Skeletal muscle tissue (tissue), 4 donors: ENCODE measurements around the gene POLR3C. TPM values are rescaled to one million over a fixed set of nuclear protein-coding genes. Genes with fewer than 3 reads are reported as not detected.
A peak's percentile ranks its signal among the peaks of the same experiment; 100 is the strongest.

Experiments
- H3K27ac ChIP-seq: one replicate; pipeline ENCODE4 v1.7.0; 2013; ENCODE audit warnings: mild to moderate bottlenecking, low read depth, low read length, inconsistent platforms
- H3K27me3 ChIP-seq, 3 donors: one replicate each; pipeline ENCODE4 v1.7.0; 2013; ENCODE audit warnings: low read length in 3 of 3; ENCODE audit not compliant: control insufficient read depth in 3 of 3, insufficient read depth in 3 of 3
- H3K36me3 ChIP-seq, 3 donors: one replicate each; pipeline ENCODE4 v1.7.0; 2013; ENCODE audit warnings: low read length in 3 of 3; ENCODE audit not compliant: control insufficient read depth in 3 of 3, insufficient read depth in 3 of 3
- H3K4me1 ChIP-seq, 3 donors: one replicate each; pipeline ENCODE4 v1.7.0; 2013; ENCODE audit warnings: low read length in 3 of 3, mild to moderate bottlenecking in 3 of 3; ENCODE audit not compliant: control insufficient read depth in 3 of 3, insufficient read depth in 3 of 3
- H3K4me3 ChIP-seq, 3 donors: one replicate each; pipeline ENCODE4 v1.7.0; 2013; ENCODE audit warnings: low read length in 3 of 3
- H3K9ac ChIP-seq, 3 donors: one replicate each; pipeline ENCODE4 v1.7.0; 2013; ENCODE audit warnings: low read length in 3 of 3, mild to moderate bottlenecking in 3 of 3, moderate library complexity in 2 of 3, low read depth in 1 of 3
- H3K9me3 ChIP-seq, 3 donors: one replicate each; pipeline ENCODE4 v1.7.0; 2013; ENCODE audit warnings: low read length in 3 of 3; ENCODE audit not compliant: control insufficient read depth in 3 of 3
- total RNA-seq: library from RNA; depleted of rRNA; stranded (reverse); fragments of >200 nt; gene quantifications from one replicate; pipeline ENCODE4 v1.2.3, GENCODE V29; 2014
- donor health status: Osteomylitis.

The POLR3C gene
- total RNA-seq, 1 donor from 2014 or later = 22.4 TPM

- peaks cover 20 to 24% (median 22%) of the 10 kb centered on the region in 3 donors for H3K36me3 ChIP-seq
- H3K4me3 ChIP-seq = peak overlapping the region; percentile 93 to 97 (median 97)
- peak overlapping the region; percentile 83 for H3K27ac ChIP-seq
- H3K9me3 ChIP-seq = no peaks in the 10 kb centered on the region
- H3K4me1 ChIP-seq = peaks cover 16 to 26% (median 17%) of the 10 kb centered on the region in 3 donors
- H3K27me3 ChIP-seq = no peaks in the 10 kb centered on the region
- H3K9ac ChIP-seq = peak overlapping the region; percentile 81 to 89 (median 88)
These were observed 35.6 kb downstream of the POLR3C start for GRCh38 chr1:145859491-145860023.

- no peak overlapping the region for H3K27ac ChIP-seq
- H3K9me3 ChIP-seq = no peaks in the 10 kb centered on the region
- H3K36me3 ChIP-seq = peaks cover 2 to 17% (median 16%) of the 10 kb centered on the region in 3 donors
- H3K4me3 ChIP-seq = no peak overlapping the region
- H3K9ac ChIP-seq = no peak overlapping the region
- H3K4me1 ChIP-seq = peaks cover 4 to 10% (median 5%) of the 10 kb centered on the region in 3 donors
- H3K27me3 ChIP-seq = no peaks in the 10 kb centered on the region
These were observed 39.5 kb downstream of the POLR3C start for GRCh38 chr1:145863282-145864018.

GRCh38 chr1:145868232-145868631, 44.2 kb downstream of the POLR3C start:
- Histone ChIP-seq H3K9me3 (no peaks in the 10 kb centered on the region), H3K27ac (no peak overlapping the region), H3K36me3 (peaks cover 2 to 17% (median 16%) of the 10 kb centered on the region in 3 donors), H3K27me3 (no peaks in the 10 kb centered on the region), H3K4me1 (peaks cover 17 to 22% (median 18%) of the 10 kb centered on the region in 3 donors), H3K9ac (no peak overlapping the region), H3K4me3 (no peak overlapping the region)

GRCh38 chr1:145871994-145872924, 48.3 kb downstream of the POLR3C start:
- Histone ChIP-seq H3K9me3 (no peaks in the 10 kb centered on the region), H3K9ac (peak overlapping the region; percentile 75 to 87 (median 82)), H3K36me3 (peaks cover 2 to 8% (median 8%) of the 10 kb centered on the region in 3 donors), H3K4me3 (peak overlapping the region; percentile 81 to 86 (median 83)), H3K27me3 (no peaks in the 10 kb centered on the region), H3K4me1 (peaks cover 17 to 23% (median 18%) of the 10 kb centered on the region in 3 donors), H3K27ac (peak overlapping the region; percentile 61)

GRCh38 chr1:145874646-145875045, 50.6 kb downstream of the POLR3C start:
- H3K27me3 ChIP-seq = no peaks in the 10 kb centered on the region
- peaks cover 17 to 23% (median 18%) of the 10 kb centered on the region in 3 donors for H3K4me1 ChIP-seq
- no peak overlapping the region for H3K4me3 ChIP-seq
- no peaks in the 10 kb centered on the region for H3K9me3 ChIP-seq
- H3K9ac ChIP-seq = no peak overlapping the region
- no peaks in the 10 kb centered on the region for H3K36me3 ChIP-seq
- H3K27ac ChIP-seq = no peak overlapping the region

GRCh38 chr1:145877923-145878486, 54.0 kb downstream of the POLR3C start:
- H3K9ac ChIP-seq = no peak overlapping the region
- H3K4me1 ChIP-seq = peaks cover 2 to 3% (median 2%) of the 10 kb centered on the region in 3 donors
- H3K36me3 ChIP-seq = no peaks in the 10 kb centered on the region

GRCh38 chr1:145878724-145879123, 54.7 kb downstream of the POLR3C start:
- Histone ChIP-seq H3K9me3 (no peaks in the 10 kb centered on the region), H3K4me3 (no peak overlapping the region), H3K27ac (no peak overlapping the region), H3K27me3 (no peaks in the 10 kb centered on the region), H3K9ac (no peak overlapping the region), H3K4me1 (no peaks in the 10 kb centered on the region), H3K36me3 (no peaks in the 10 kb centered on the region)

More at GRCh38 chr1:145877923-145878486, 54.0 kb downstream of the POLR3C start:
- no peak overlapping the region for H3K4me3 ChIP-seq
- H3K9me3 ChIP-seq = no peaks in the 10 kb centered on the region
- no peak overlapping the region for H3K27ac ChIP-seq
- no peaks in the 10 kb centered on the region for H3K27me3 ChIP-seq

GRCh38 chr1:145879775-145880174, 55.8 kb downstream of the POLR3C start:
- Histone ChIP-seq H3K9me3 (no peaks in the 10 kb centered on the region), H3K27me3 (peaks cover 0 to under 1% (median 0%) of the 10 kb centered on the region in 3 donors), H3K4me1 (no peaks in the 10 kb centered on the region), H3K4me3 (no peak overlapping the region), H3K36me3 (no peaks in the 10 kb centered on the region), H3K27ac (no peak overlapping the region), H3K9ac (no peak overlapping the region)

- H3K9ac ChIP-seq = no peak overlapping the region
- H3K36me3 ChIP-seq = no peaks in the 10 kb centered on the region
- no peak overlapping the region for H3K4me3 ChIP-seq
- no peaks in the 10 kb centered on the region for H3K9me3 ChIP-seq
- H3K27ac ChIP-seq = no peak overlapping the region
- peaks cover 3 to 8% (median 8%) of the 10 kb centered on the region in 3 donors for H3K4me1 ChIP-seq
- H3K27me3 ChIP-seq = peaks cover 0 to 3% (median 0%) of the 10 kb centered on the region in 3 donors
These were observed 60.7 kb downstream of the POLR3C start for GRCh38 chr1:145884675-145885074.
